Bronchial epithelial cell (primary cell): Measurements from ENCODE around the gene DLGAP1. TPM values are rescaled to one million over a fixed set of nuclear protein-coding genes. Genes with fewer than 3 reads are reported as not detected.
A peak's percentile ranks its signal among the peaks of the same experiment; 100 is the strongest.

Experiments
- DNase-seq: peaks from one replicate; pipeline ENCODE4 v3.0.0-alpha.2; 2010; ENCODE audit warnings: low read depth
- FAIRE-seq: peaks from 2 replicates; lab custom pipeline; 2011; peaks lifted over from hg19 to GRCh38; lab: Jason Lieb, UNC
- H3K27me3 ChIP-seq: 2 replicates; pipeline ENCODE4 v1.5.1; 2011; ENCODE audit warnings: low read length; ENCODE audit not compliant: control insufficient read depth, insufficient read depth
- H3K36me3 ChIP-seq: 2 replicates; pipeline ENCODE4 v1.5.1; 2011; ENCODE audit warnings: low read length; ENCODE audit not compliant: control insufficient read depth, insufficient read depth
- H3K4me3 ChIP-seq: 2 replicates; pipeline ENCODE4 v1.5.1; 2011; ENCODE audit warnings: mild to moderate bottlenecking, low read depth, low read length, control low read depth
- CTCF ChIP-seq: IDR thresholded peaks from 2 replicates; pipeline ENCODE4 v1.5.1; 2011; ENCODE audit warnings: mild to moderate bottlenecking, moderate library complexity, low read length, control low read depth, inconsistent platforms; ENCODE audit not compliant: insufficient read depth, severe bottlenecking
- total RNA-seq: library from RNA; depleted of rRNA; stranded (reverse); fragments of >200 nt; gene quantifications from 2 replicates; pipeline ENCODE4 v1.2.1, GENCODE V29; 2014

The DLGAP1 gene
- total RNA-seq, 1 donor from 2014 or later: not detected

DNA sequence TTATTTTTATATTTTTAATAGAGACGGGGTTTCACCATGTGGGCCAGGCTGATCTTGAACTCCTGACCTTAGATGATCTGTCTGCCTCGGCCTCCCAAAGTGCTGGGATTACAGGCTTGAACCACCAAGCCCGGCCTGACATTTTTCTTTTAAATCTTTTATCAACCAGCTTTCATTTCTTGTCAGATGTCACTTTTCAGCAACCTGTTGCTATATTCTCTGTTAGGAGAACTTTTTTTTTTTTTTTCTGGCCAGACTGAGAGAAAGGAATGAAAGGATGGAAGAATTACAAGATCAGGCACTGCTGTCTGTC is 858.8 kb downstream of the DLGAP1 start:
- H3K27me3 ChIP-seq: no peaks in the 10 kb centered on the region
- FAIRE-seq (no peak), DNase-seq (no peak)
- no peak overlapping the region for H3K4me3 ChIP-seq
- TF ChIP-seq CTCF: no peak
- peaks cover 3% of the 10 kb centered on the region for H3K36me3 ChIP-seq

DNA sequence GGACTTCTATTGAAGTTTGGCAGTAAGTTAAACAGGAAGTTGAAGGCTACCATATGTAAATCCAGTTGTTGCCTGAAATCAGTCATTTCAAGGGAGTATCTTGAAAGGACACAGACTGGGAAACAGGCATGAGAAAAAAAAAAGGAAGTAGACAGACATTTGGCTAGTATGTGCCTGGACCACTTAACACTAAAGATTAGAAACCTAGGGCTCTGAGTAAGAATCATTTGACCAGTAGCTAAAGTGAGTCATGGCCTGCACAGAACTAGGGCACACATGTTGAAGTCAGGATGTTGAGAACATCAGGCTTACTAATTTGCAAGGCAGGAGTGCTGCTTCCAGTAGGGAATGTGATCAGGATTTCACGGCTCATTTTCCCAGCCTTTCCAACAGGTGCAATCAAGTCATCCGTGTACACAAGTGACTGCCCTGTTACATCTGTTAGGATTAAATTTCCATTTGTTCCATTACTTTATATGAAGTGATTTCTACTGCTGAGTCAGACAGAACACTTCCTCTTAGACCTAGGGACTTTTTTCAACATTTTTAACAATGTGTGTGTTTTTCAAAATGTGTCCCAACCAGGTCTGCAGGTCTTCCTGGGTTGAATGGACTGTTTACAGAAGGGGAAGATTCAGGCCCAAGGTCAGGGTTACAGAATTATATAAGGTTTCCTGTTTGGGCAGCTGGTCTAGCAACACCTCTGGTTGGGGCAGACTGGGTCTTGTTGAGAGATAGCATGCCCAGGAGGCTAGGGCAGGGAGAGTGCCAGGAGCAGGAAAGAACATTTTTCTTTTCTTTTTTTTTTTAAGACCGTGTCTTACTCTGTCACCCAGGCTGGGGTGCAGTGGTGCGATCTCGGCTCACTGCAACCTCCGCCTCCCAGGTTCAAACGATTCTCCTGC is 859.5 kb downstream of the DLGAP1 start:
- H3K36me3 ChIP-seq: peaks cover 3% of the 10 kb centered on the region
- DNase-seq (peak; percentile 99), FAIRE-seq (no peak)
- H3K4me3 ChIP-seq: peak overlapping the region; percentile 51
- H3K27me3 ChIP-seq: no peaks in the 10 kb centered on the region
- TF ChIP-seq CTCF: no peak

GRCh38 chr18:3594760-3595368 is 860.2 kb downstream of the DLGAP1 start:
- peak; percentile 64 for DNase-seq
- TF ChIP-seq CTCF: no peak

DNA sequence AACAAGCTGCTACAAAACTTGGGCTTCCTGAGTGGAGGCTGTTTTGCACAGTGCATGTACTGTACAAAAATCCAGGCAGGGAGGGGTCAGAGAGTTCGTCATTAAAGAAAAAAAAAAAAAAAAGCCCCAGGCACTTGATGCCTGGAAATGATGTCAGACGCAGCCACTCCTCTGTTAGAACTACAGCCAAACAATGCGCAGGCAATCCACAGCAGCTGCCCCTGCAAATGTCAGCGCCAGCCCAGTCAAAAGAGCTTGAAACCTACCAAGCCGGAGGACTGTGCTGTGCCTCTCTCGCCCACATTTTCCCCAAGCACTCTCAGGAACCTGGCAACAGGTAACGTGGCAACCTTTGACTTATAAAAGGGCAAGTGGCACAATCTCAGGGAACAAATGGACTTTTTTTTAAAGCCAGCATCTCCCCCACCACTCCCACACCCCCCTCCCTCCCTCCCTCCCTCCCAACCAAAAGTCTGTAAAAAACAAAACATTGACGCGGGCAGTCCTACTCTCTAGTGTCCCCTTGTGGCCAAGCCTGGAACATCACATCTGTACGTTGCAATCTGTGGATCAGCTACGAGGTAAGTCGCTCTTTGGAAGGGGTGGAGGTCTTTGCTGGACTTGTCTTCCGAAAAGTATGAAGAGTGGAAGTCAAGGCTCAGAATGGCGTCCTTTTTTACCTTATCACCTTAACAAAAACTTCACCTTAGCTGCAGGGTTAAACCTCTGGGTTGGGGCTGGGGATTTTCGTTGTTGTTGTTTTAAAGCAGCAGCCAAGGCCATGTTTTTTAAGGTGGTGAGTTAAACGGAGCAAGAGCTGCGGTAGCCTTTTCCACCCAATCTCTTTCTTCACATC is 861.0 kb downstream of the DLGAP1 start:
- no peak for FAIRE-seq
- peak; percentile 78 for TF ChIP-seq CTCF
- Histone ChIP-seq H3K27me3 (no peaks in the 10 kb centered on the region), H3K36me3 (peaks cover 3% of the 10 kb centered on the region), H3K4me3 (peak overlapping the region; percentile 51)
- DNase-seq: peak; percentile 95

More at GRCh38 chr18:3594760-3595368, 860.2 kb downstream of the DLGAP1 start:
- Histone ChIP-seq H3K4me3 (peak overlapping the region; percentile 51), H3K36me3 (peaks cover 3% of the 10 kb centered on the region), H3K27me3 (no peaks in the 10 kb centered on the region)
- no peak for FAIRE-seq

GRCh38 chr18:3593381-3593903 is 861.7 kb downstream of the DLGAP1 start:
- DNase-seq (peak; percentile 91), FAIRE-seq (no peak)
- Histone ChIP-seq H3K4me3 (no peak overlapping the region), H3K36me3 (peaks cover 3% of the 10 kb centered on the region), H3K27me3 (no peaks in the 10 kb centered on the region)
- TF ChIP-seq CTCF: no peak
